HCT116 (cell line): ENCODE data around the gene GRIN2C. TPM values are rescaled to one million over a fixed set of nuclear protein-coding genes. Genes with fewer than 3 reads are reported as not detected.

Source experiments
- ATAC-seq: fragments of 200-7000 bp; cut with Tn5 transposase; 2 replicates; pipeline ENCODE4 v1.9.1; 2020; ENCODE audit warnings: mild to moderate bottlenecking, moderate library complexity
- BruUV-seq: library from RNA; stranded (reverse); fragments of 400-500 nt; replicated peaks from 2 replicates; lab custom pipeline; 2021; lab: Mats Ljungman, UMichigan
- CTCF ChIA-PET: fragments of 300-600 bp; sonication (Branson Sonifier 250); formaldehyde crosslinking; loops from one replicate; lab custom pipeline; 2021; ENCODE audit warnings: antibody characterized with exemption; lab: Charles Lee
- POLR2A ChIA-PET: fragments of 300-600, 350-600 bp; sonication (Branson Sonifier 250); formaldehyde crosslinking; loops from one replicate; lab custom pipeline; 2021; ENCODE audit warnings: antibody characterized with exemption; lab: Charles Lee
- RAD21 ChIA-PET, 2 experiments: fragments of 300-600 bp; sonication (Branson Sonifier 250); formaldehyde crosslinking; loops; one replicate each; lab custom pipeline; 2023; ENCODE audit warnings: low total read pairs in 2 of 2; ENCODE audit not compliant: uncharacterized antibody in 2 of 2, unreplicated experiment in 2 of 2, low non-redundant PET in 1 of 2; lab: Charles Lee
- DNase-seq: peaks from one replicate; pipeline ENCODE4 v3.0.0-alpha.2; 2010; ENCODE audit warnings: low read depth, low spot score
- H2AFZ ChIP-seq: fragments of 200-600 bp; shearing (Covaris generic), sonication (generic); 2 replicates; pipeline ENCODE4 v1.6.1; 2017; ENCODE audit warnings: low read depth, mixed run types, mixed read lengths, antibody characterized with exemption, low read length; ENCODE audit not compliant: poor library complexity, severe bottlenecking
- H3K27ac ChIP-seq: 2 replicates; pipeline ENCODE4 v1.5.1; 2012; ENCODE audit warnings: low read depth, low read length
- H3K27me3 ChIP-seq: fragments of 200-600 bp; sonication (generic); 2 replicates; pipeline ENCODE4 v1.6.1; 2016; ENCODE audit warnings: mixed run types, low read length, mixed read lengths; ENCODE audit not compliant: insufficient read depth
- H3K36me3 ChIP-seq, 2 experiments: fragments of 200-500 bp in 1 of 2; fragments of 200-600 bp in 1 of 2; sonication (Bioruptor generic) in 1 of 2; sonication (generic) in 1 of 2; 2 replicates each; pipeline versions ENCODE4 v1.5.1 to v1.6.1; 2014 to 2016; ENCODE audit warnings: low read length in 2 of 2, inconsistent platforms in 1 of 2, mixed read lengths in 1 of 2, mixed run types in 1 of 2; ENCODE audit not compliant: insufficient read depth in 2 of 2, control insufficient read depth in 1 of 2
- H3K4me1 ChIP-seq, 2 experiments: fragments of 200-600 bp in 1 of 2; sonication (generic) in 1 of 2; 2 replicates each; pipeline versions ENCODE4 v1.5.1 to v1.6.1; 2012 to 2017; ENCODE audit warnings: low read length in 2 of 2, inconsistent platforms in 1 of 2, mild to moderate bottlenecking in 1 of 2, mixed read lengths in 1 of 2, mixed run types in 1 of 2, moderate library complexity in 1 of 2; ENCODE audit not compliant: insufficient read depth in 2 of 2, control insufficient read depth in 1 of 2
- H3K4me2 ChIP-seq: fragments of 200-600 bp; sonication (generic); 2 replicates; pipeline ENCODE4 v1.6.1; 2017; ENCODE audit warnings: mixed run types, low read length, mixed read lengths
- H3K4me3 ChIP-seq, 2 experiments: fragments of 200-600 bp in 1 of 2; sonication (generic) in 1 of 2; replicated peaks in 1 of 2; 2 replicates each; pipeline ENCODE4 v1.5.1; 2011 to 2016; ENCODE audit warnings: low read length in 2 of 2, control low read depth in 1 of 2, low read depth in 1 of 2, mild to moderate bottlenecking in 1 of 2, mixed read lengths in 1 of 2, mixed run types in 1 of 2
- H3K79me2 ChIP-seq: fragments of 200-600 bp; sonication (generic); 2 replicates; pipeline ENCODE4 v1.6.1; 2017; ENCODE audit warnings: mild to moderate bottlenecking, mixed run types, low read length, moderate library complexity, mixed read lengths; ENCODE audit not compliant: insufficient read depth
- H3K9ac ChIP-seq: fragments of 200-600 bp; sonication (generic); 2 replicates; pipeline ENCODE4 v1.6.1; 2016; ENCODE audit warnings: low read length, mixed read lengths
- H3K9me2 ChIP-seq: fragments of 200-600 bp; sonication (generic), shearing (Covaris generic); 2 replicates; pipeline ENCODE4 v1.6.1; 2017; ENCODE audit warnings: mixed run types, mild to moderate bottlenecking, moderate library complexity; ENCODE audit not compliant: insufficient read depth
- H3K9me3 ChIP-seq, 2 experiments: fragments of 200-500 bp in 1 of 2; fragments of 200-600 bp in 1 of 2; sonication (Bioruptor generic) in 1 of 2; sonication (generic) in 1 of 2; 2 replicates each; pipeline ENCODE4 v1.6.1; 2014 to 2017; ENCODE audit warnings: low read length in 2 of 2, mixed read lengths in 2 of 2, inconsistent platforms in 1 of 2, low read depth in 1 of 2, mild to moderate bottlenecking in 1 of 2, mixed run types in 1 of 2, moderate library complexity in 1 of 2; ENCODE audit not compliant: control insufficient read depth in 1 of 2, insufficient read depth in 1 of 2
- H4K20me1 ChIP-seq: fragments of 200-600 bp; sonication (generic), shearing (Covaris generic); 2 replicates; pipeline ENCODE4 v1.6.1; 2017; ENCODE audit warnings: mixed run types, mild to moderate bottlenecking, moderate library complexity; ENCODE audit not compliant: insufficient read depth
- CBX3 ChIP-seq: IDR thresholded peaks from 2 replicates; pipeline ENCODE4 v1.6.1; 2012; ENCODE audit warnings: low read depth
- CEBPB ChIP-seq: IDR thresholded peaks from 2 replicates; pipeline ENCODE4 v1.6.1; 2012; ENCODE audit warnings: low read depth
- EGR1 ChIP-seq: IDR thresholded peaks from 2 replicates; pipeline ENCODE4 v1.6.1; 2012; ENCODE audit warnings: low read depth
- ELF1 ChIP-seq: IDR thresholded peaks from 2 replicates; pipeline ENCODE4 v1.6.1; 2012; ENCODE audit warnings: low read depth, borderline replicate concordance
- EZH2phosphoT487 ChIP-seq: fragments of 200-600 bp; IDR thresholded peaks from 2 replicates; pipeline ENCODE4 v1.6.1; 2018; ENCODE audit warnings: antibody characterized with exemption, borderline replicate concordance
- FOSL1 ChIP-seq: IDR thresholded peaks from 2 replicates; pipeline ENCODE4 v1.6.1; 2012; ENCODE audit warnings: low read depth
- JUND ChIP-seq: IDR thresholded peaks from 2 replicates; pipeline ENCODE4 v1.6.1; 2012
- POLR2A ChIP-seq: IDR thresholded peaks from 2 replicates; pipeline ENCODE4 v1.7.0; 2011; ENCODE audit warnings: borderline replicate concordance; ENCODE audit not compliant: insufficient read depth, insufficient read length; ENCODE audit errors: extremely low read depth
- POLR2AphosphoS5 ChIP-seq: IDR thresholded peaks from 2 replicates; pipeline ENCODE4 v1.6.1; 2011; ENCODE audit warnings: mild to moderate bottlenecking, low read depth, low read length, moderate library complexity
- RAD21 ChIP-seq: IDR thresholded peaks from 2 replicates; pipeline ENCODE4 v1.6.1; 2012; ENCODE audit warnings: low read depth, mild to moderate bottlenecking
- SIN3A ChIP-seq: IDR thresholded peaks from 2 replicates; pipeline ENCODE4 v1.6.1; 2012; ENCODE audit warnings: low read depth
- TCF7L2 ChIP-seq: IDR thresholded peaks from 2 replicates; pipeline ENCODE4 v1.7.0; 2011; ENCODE audit warnings: borderline replicate concordance, inconsistent platforms; ENCODE audit not compliant: insufficient read depth, insufficient read length; ENCODE audit errors: extremely low read depth
- intact Hi-C: fragments of 100-400 bp; cut with micrococcal nuclease; formaldehyde crosslinking; loops from 2 replicates; pipeline ENCODE4 v1.10.0; 2022
- total RNA-seq: library from RNA; stranded (reverse); gene quantifications from one replicate; pipeline ENCODE4 v1.2.1, GENCODE V29; 2021; ENCODE audit not compliant: unreplicated experiment
- TF ChIP-seq, protein P1 (sequence below): IDR thresholded peaks from 2 replicates; pipeline ENCODE4 v1.6.1; 2012
- TF ChIP-seq, protein P2 (sequence below): IDR thresholded peaks from 2 replicates; pipeline ENCODE4 v1.6.1; 2012; ENCODE audit warnings: low read depth
- TF ChIP-seq, protein P3 (sequence below), 3 experiments: fragments of 200-600 bp in 1 of 3; sonication (generic) in 1 of 3; IDR thresholded peaks in 2 of 3; conservative IDR thresholded peaks in 1 of 3; 2 replicates each; pipeline ENCODE4 v1.5.1; 2012 to 2017; ENCODE audit warnings: low read depth in 2 of 3, low read length in 2 of 3, antibody characterized with exemption in 1 of 3, borderline replicate concordance in 1 of 3, control low read depth in 1 of 3, mild to moderate bottlenecking in 1 of 3, mixed read lengths in 1 of 3, mixed run types in 1 of 3, moderate library complexity in 1 of 3; ENCODE audit not compliant: insufficient read depth in 1 of 3

Gene GRIN2C
- total RNA-seq, 1 experiment from 2014 or later, result 2.2 TPM

DNA sequence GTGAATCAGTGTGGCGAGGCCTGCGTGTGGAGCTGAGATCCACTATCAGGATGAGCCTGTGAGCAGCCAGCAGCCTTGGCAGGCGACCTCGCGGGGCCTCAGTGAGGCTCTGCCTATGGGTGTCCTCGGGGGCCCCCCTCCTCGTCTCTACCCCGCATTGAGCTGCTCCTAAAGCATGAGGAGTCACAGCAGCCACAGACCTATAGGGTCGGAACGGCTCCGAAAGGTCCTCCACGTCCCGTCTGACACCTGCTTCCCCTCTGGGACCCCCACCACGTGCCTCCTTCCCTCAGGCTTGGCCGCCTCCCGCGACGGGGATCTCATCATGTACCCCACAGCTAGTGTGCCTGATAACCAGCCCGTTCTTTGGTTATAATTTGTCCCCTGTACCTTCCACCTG lies 28.8 kb downstream of the GRIN2C start:
- BruUV-seq, result no TSS peak
- Histone ChIP-seq H3K9ac (no peak overlapping the region), H3K79me2 (no peaks in the 10 kb centered on the region), H3K4me1 (no peaks in the 10 kb centered on the region), H3K36me3 (no peaks in the 10 kb centered on the region), H3K9me3 (no peaks in the 10 kb centered on the region), H4K20me1 (no peaks in the 10 kb centered on the region), H3K27ac (no peak overlapping the region), H3K9me2 (no peaks in the 10 kb centered on the region), H3K27me3 (no peaks in the 10 kb centered on the region), H3K4me2 (no peak overlapping the region), H3K4me3 (no peak overlapping the region), H2AFZ (no peak overlapping the region)
- no peak for TF ChIP-seq CEBPB
- no peak for TF ChIP-seq POLR2AphosphoS5
- TF ChIP-seq, protein P1, sequence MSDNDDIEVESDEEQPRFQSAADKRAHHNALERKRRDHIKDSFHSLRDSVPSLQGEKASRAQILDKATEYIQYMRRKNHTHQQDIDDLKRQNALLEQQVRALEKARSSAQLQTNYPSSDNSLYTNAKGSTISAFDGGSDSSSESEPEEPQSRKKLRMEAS, result no peak
- no peak for DNase-seq
- ATAC-seq, result no peak
- ChIA-PET CTCF (no interaction called here), RAD21 (no interaction called here), POLR2A (no interaction called here)
- intact Hi-C loops, result no loop called here

DNA sequence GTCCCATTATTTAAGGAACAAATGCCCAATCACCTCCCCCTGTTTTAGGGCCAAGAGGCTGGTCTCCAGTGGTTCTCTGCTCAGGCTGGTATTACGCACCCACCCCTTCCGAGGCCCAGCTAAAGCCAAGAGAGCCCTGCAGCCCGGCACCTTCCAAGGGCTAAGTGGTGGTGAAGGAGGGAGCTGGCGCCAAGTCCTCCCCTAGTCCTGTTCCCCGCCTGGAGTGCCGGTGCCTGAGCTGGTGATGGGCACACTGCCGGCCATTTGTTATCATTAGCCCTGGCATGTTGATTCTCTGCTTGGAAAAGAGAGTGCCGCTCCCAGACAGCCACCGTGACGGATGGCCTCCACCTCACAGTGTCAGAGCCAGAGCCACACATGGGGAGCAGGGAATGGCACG lies 31.9 kb downstream of the GRIN2C start:
- ChIA-PET RAD21 (no interaction called here), POLR2A (interaction anchor here (1.2 kb wide), 1 partner anchor 45 kb away, joined by 3 read pairs; the partner anchor contains the start of gene FDXR), CTCF (interaction anchor here (1.5 kb wide), 1 partner anchor 15 kb away, joined by 5 read pairs; no protein-coding TSS in a partner anchor)
- no peaks in the 10 kb centered on the region for H3K27me3 ChIP-seq
- H3K36me3 ChIP-seq, result no peaks in the 10 kb centered on the region
- no peak for DNase-seq
- no peak for ATAC-seq
- no peaks in the 10 kb centered on the region for H3K9me3 ChIP-seq
- H3K9ac ChIP-seq, result no peak overlapping the region
- H3K27ac ChIP-seq, result no peak overlapping the region
- no peak overlapping the region for H3K4me3 ChIP-seq
- no TSS peak for BruUV-seq
- H4K20me1 ChIP-seq, result no peaks in the 10 kb centered on the region
- intact Hi-C loops, result no loop called here
- H3K79me2 ChIP-seq, result no peaks in the 10 kb centered on the region
- no peaks in the 10 kb centered on the region for H3K4me1 ChIP-seq
- H2AFZ ChIP-seq, result no peak overlapping the region
- H3K9me2 ChIP-seq, result no peaks in the 10 kb centered on the region
- no peak overlapping the region for H3K4me2 ChIP-seq
- TF ChIP-seq, protein P2, sequence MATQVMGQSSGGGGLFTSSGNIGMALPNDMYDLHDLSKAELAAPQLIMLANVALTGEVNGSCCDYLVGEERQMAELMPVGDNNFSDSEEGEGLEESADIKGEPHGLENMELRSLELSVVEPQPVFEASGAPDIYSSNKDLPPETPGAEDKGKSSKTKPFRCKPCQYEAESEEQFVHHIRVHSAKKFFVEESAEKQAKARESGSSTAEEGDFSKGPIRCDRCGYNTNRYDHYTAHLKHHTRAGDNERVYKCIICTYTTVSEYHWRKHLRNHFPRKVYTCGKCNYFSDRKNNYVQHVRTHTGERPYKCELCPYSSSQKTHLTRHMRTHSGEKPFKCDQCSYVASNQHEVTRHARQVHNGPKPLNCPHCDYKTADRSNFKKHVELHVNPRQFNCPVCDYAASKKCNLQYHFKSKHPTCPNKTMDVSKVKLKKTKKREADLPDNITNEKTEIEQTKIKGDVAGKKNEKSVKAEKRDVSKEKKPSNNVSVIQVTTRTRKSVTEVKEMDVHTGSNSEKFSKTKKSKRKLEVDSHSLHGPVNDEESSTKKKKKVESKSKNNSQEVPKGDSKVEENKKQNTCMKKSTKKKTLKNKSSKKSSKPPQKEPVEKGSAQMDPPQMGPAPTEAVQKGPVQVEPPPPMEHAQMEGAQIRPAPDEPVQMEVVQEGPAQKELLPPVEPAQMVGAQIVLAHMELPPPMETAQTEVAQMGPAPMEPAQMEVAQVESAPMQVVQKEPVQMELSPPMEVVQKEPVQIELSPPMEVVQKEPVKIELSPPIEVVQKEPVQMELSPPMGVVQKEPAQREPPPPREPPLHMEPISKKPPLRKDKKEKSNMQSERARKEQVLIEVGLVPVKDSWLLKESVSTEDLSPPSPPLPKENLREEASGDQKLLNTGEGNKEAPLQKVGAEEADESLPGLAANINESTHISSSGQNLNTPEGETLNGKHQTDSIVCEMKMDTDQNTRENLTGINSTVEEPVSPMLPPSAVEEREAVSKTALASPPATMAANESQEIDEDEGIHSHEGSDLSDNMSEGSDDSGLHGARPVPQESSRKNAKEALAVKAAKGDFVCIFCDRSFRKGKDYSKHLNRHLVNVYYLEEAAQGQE, result no peak
- no peak for TF ChIP-seq EZH2phosphoT487
- no peak for TF ChIP-seq POLR2A
- no peak for TF ChIP-seq TCF7L2
- no peak for TF ChIP-seq ELF1
- TF ChIP-seq FOSL1, result no peak
- no peak for TF ChIP-seq RAD21
- TF ChIP-seq POLR2AphosphoS5, result no peak
- TF ChIP-seq CBX3, result no peak
- TF ChIP-seq, protein P3, sequence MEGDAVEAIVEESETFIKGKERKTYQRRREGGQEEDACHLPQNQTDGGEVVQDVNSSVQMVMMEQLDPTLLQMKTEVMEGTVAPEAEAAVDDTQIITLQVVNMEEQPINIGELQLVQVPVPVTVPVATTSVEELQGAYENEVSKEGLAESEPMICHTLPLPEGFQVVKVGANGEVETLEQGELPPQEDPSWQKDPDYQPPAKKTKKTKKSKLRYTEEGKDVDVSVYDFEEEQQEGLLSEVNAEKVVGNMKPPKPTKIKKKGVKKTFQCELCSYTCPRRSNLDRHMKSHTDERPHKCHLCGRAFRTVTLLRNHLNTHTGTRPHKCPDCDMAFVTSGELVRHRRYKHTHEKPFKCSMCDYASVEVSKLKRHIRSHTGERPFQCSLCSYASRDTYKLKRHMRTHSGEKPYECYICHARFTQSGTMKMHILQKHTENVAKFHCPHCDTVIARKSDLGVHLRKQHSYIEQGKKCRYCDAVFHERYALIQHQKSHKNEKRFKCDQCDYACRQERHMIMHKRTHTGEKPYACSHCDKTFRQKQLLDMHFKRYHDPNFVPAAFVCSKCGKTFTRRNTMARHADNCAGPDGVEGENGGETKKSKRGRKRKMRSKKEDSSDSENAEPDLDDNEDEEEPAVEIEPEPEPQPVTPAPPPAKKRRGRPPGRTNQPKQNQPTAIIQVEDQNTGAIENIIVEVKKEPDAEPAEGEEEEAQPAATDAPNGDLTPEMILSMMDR (IDR thresholded peaks at IDR 0.05 in 2 of 3, conservative IDR thresholded peaks at IDR 0.05 in 1 of 3; ENCODE audit: borderline replicate concordance in 1 of 3, insufficient read depth in 1 of 3, low read depth in 2 of 3, low read length in 2 of 3), result no peak
- TF ChIP-seq JUND, result no peak
- TF ChIP-seq, protein P1, result no peak
- TF ChIP-seq SIN3A, result no peak
- no peak for TF ChIP-seq EGR1
- no peak for TF ChIP-seq CEBPB
